HEK293 (cell line): Measurements from ENCODE around the gene TMEM164.

ENCODE experiments used
- CTCF ChIA-PET: fragments of 350-600 bp; formaldehyde crosslinking; extraction: SDS; loops from one replicate; lab custom pipeline; 2021; ENCODE audit warnings: antibody characterized with exemption; lab: Yijun Ruan, JAX
- POLR2A ChIA-PET: fragments of 300-600 bp; formaldehyde crosslinking; extraction: SDS; loops from one replicate; lab custom pipeline; 2020; ENCODE audit warnings: antibody characterized with exemption, inconsistent platforms; lab: Yijun Ruan, JAX
- H3K27ac ChIP-seq: fragments of 200-500 bp; sonication (Bioruptor generic); 2 replicates; pipeline ENCODE4 v1.5.1; 2014; ENCODE audit warnings: low read depth, low read length, control low read depth, inconsistent platforms; ENCODE audit errors: extremely low read depth
- H3K36me3 ChIP-seq, 2 experiments: fragments of 200-500 bp in 1 of 2; sonication (Bioruptor generic) in 1 of 2; 1 replicate in 1 of 2; 2 replicates in 1 of 2; pipeline ENCODE4 v1.5.1; 2014 to 2017; ENCODE audit warnings: inconsistent platforms in 2 of 2, low read length in 2 of 2; ENCODE audit not compliant: control insufficient read depth in 2 of 2, insufficient read depth in 1 of 2
- H3K4me1 ChIP-seq: fragments of 200-500 bp; sonication (Bioruptor generic); 2 replicates; pipeline ENCODE4 v1.5.1; 2014; ENCODE audit warnings: mild to moderate bottlenecking, low read length, inconsistent platforms; ENCODE audit not compliant: control insufficient read depth, insufficient read depth
- H3K4me3 ChIP-seq: 2 replicates; pipeline ENCODE4 v1.5.1; 2011; ENCODE audit warnings: low read depth, mild to moderate bottlenecking, control low read depth, low read length, moderate library complexity
- H3K9me3 ChIP-seq: fragments of 200-500 bp; sonication (Bioruptor generic); 2 replicates; pipeline ENCODE4 v1.5.1; 2014; ENCODE audit warnings: low read depth, low read length, inconsistent platforms; ENCODE audit not compliant: control insufficient read depth, insufficient read depth
- GLIS2 ChIP-seq: fragments of 450-650 bp; formaldehyde crosslinking; IDR thresholded peaks from 2 replicates; pipeline ENCODE4 v1.5.1; 2016; ENCODE audit warnings: missing biosample characterization, missing genetic modification characterization
- RBAK ChIP-seq: fragments of 450-650 bp; formaldehyde crosslinking; IDR thresholded peaks from 2 replicates; pipeline ENCODE4 v1.5.1; 2016; ENCODE audit warnings: missing biosample characterization, missing genetic modification characterization
- ZNF157 ChIP-seq: fragments of 450-650 bp; formaldehyde crosslinking; IDR thresholded peaks from 2 replicates; pipeline ENCODE4 v1.5.1; 2016; ENCODE audit warnings: missing biosample characterization, missing genetic modification characterization
- ZNF223 ChIP-seq: fragments of 450-650 bp; formaldehyde crosslinking; IDR thresholded peaks from 2 replicates; pipeline ENCODE4 v1.5.1; 2016; ENCODE audit warnings: missing biosample characterization, missing genetic modification characterization
- ZNF311 ChIP-seq: fragments of 450-650 bp; formaldehyde crosslinking; IDR thresholded peaks from 2 replicates; pipeline ENCODE4 v1.5.1; 2017; ENCODE audit warnings: missing biosample characterization, missing genetic modification characterization, borderline replicate concordance
- ZNF404 ChIP-seq: fragments of 450-650 bp; formaldehyde crosslinking; IDR thresholded peaks from 2 replicates; pipeline ENCODE4 v1.5.1; 2017; ENCODE audit warnings: missing biosample characterization, missing genetic modification characterization
- ZNF530 ChIP-seq: fragments of 450-650 bp; formaldehyde crosslinking; IDR thresholded peaks from 2 replicates; pipeline ENCODE4 v1.5.1; 2016; ENCODE audit warnings: low read depth, missing biosample characterization, missing genetic modification characterization
- ZNF660 ChIP-seq: fragments of 450-650 bp; IDR thresholded peaks from 2 replicates; pipeline ENCODE4 v1.5.1; 2018; ENCODE audit warnings: missing biosample characterization, mild to moderate bottlenecking, missing genetic modification characterization

The TMEM164 gene

DNA sequence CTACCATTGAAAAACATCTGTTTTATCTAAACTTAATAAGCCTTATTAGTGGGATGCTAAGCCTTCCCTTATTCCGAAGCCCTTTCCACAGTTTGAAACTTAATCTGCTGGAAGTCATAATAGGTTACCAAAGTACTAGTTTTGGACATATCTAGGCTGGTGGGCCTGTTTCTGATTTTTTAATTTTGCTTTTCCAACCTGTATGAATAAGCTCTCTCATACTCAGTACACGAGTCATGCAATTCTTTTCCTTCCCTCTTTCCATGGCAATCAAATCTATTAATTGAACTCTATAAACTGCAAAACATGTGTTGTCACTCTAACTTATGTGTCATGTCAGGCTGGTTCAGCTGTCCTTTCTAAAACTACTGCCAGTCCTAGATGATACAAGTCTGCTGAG is 224.0 kb downstream of the TMEM164 start:
- POLR2A ChIA-PET: no interaction called here
- Histone ChIP-seq H3K27ac (no peak overlapping the region), H3K4me1 (no peaks in the 10 kb centered on the region), H3K9me3 (no peaks in the 10 kb centered on the region), H3K36me3 (no peaks in the 10 kb centered on the region), H3K4me3 (no peak overlapping the region)
- no peak for TF ChIP-seq ZNF530 (tag by site-specific recombination)
- no peak for TF ChIP-seq ZNF404 (tag by site-specific recombination)
- no peak for TF ChIP-seq ZNF660
- TF ChIP-seq GLIS2 (tag by site-specific recombination): no peak
- no peak for TF ChIP-seq ZNF311
- TF ChIP-seq RBAK (tag by site-specific recombination): no peak
- no peak for TF ChIP-seq ZNF223 (tag by site-specific recombination)
- TF ChIP-seq ZNF157 (tag by site-specific recombination): no peak
- CTCF ChIA-PET: no interaction called here
